Liver (tissue), 9 donors: ENCODE results near the gene RNU6-9. TPM values are rescaled to one million over a fixed set of nuclear protein-coding genes. Genes with fewer than 3 reads are reported as not detected.

Experiments used
- DNase-seq: peaks from one replicate; pipeline ENCODE4 v3.0.0-alpha.2; 2017; ENCODE audit warnings: low spot score
- H3K27ac ChIP-seq, 2 donors: one replicate each; pipeline ENCODE4 v1.7.0; 2013; ENCODE audit warnings: inconsistent platforms in 2 of 2, low read length in 2 of 2, control low read depth in 1 of 2, low read depth in 1 of 2, mild to moderate bottlenecking in 1 of 2
- H3K27me3 ChIP-seq, 4 donors: one replicate each; pipeline versions ENCODE4 v1.6.1 to v1.7.0; 2013; ENCODE audit warnings: low read length in 3 of 4, inconsistent platforms in 1 of 4, mild to moderate bottlenecking in 1 of 4, moderate library complexity in 1 of 4; ENCODE audit not compliant: control insufficient read depth in 4 of 4, insufficient read depth in 4 of 4
- H3K36me3 ChIP-seq, 4 donors: one replicate each; pipeline versions ENCODE4 v1.6.1 to v1.7.0; 2013; ENCODE audit warnings: low read length in 3 of 4, mild to moderate bottlenecking in 3 of 4, low read depth in 1 of 4, moderate library complexity in 1 of 4; ENCODE audit not compliant: control insufficient read depth in 4 of 4, insufficient read depth in 3 of 4
- H3K4me1 ChIP-seq, 4 donors: one replicate each; pipeline versions ENCODE4 v1.6.1 to v1.7.0; 2013; ENCODE audit warnings: low read length in 3 of 4, mild to moderate bottlenecking in 3 of 4, moderate library complexity in 1 of 4; ENCODE audit not compliant: control insufficient read depth in 4 of 4, insufficient read depth in 4 of 4
- H3K4me3 ChIP-seq, 3 donors: one replicate each; pipeline versions ENCODE4 v1.6.1 to v1.7.0; 2013; ENCODE audit warnings: low read length in 3 of 3, control low read depth in 1 of 3, low read depth in 1 of 3, mild to moderate bottlenecking in 1 of 3
- H3K9ac ChIP-seq, 2 donors: one replicate each; pipeline ENCODE4 v1.7.0; 2013; ENCODE audit warnings: low read length in 2 of 2, mild to moderate bottlenecking in 2 of 2, moderate library complexity in 2 of 2, control low read depth in 1 of 2, low read depth in 1 of 2
- H3K9me3 ChIP-seq, 4 donors: one replicate each; pipeline versions ENCODE4 v1.6.1 to v1.7.0; 2013; ENCODE audit warnings: low read length in 3 of 4; ENCODE audit not compliant: control insufficient read depth in 4 of 4
- ATF3 ChIP-seq: IDR thresholded peaks from 2 replicates; pipeline ENCODE4 v1.6.1; 2016; ENCODE audit warnings: antibody characterized with exemption
- CTCF ChIP-seq: fragments of 150-350 bp; IDR thresholded peaks from 2 replicates; pipeline ENCODE4 v1.5.1; 2017; ENCODE audit warnings: improper control_type of control experiment, low read depth, low read length; ENCODE audit not compliant: missing input control
- FOXA1 ChIP-seq: IDR thresholded peaks from 2 replicates; pipeline ENCODE4 v1.6.1; 2016; ENCODE audit warnings: antibody characterized with exemption
- FOXA2 ChIP-seq: IDR thresholded peaks from 2 replicates; pipeline ENCODE4 v1.6.1; 2016; ENCODE audit warnings: antibody characterized with exemption
- HNF4A ChIP-seq, 2 donors: conservative IDR thresholded peaks; 2 replicates each; pipeline ENCODE4 v1.6.1; 2016; ENCODE audit warnings: antibody characterized with exemption in 2 of 2, mild to moderate bottlenecking in 2 of 2
- HNF4G ChIP-seq: IDR thresholded peaks from 2 replicates; pipeline ENCODE4 v1.6.1; 2016; ENCODE audit warnings: antibody characterized with exemption
- JUND ChIP-seq, 2 donors: IDR thresholded peaks; 2 replicates each; pipeline ENCODE4 v1.6.1; 2016; ENCODE audit warnings: antibody characterized with exemption in 2 of 2
- NR2F2 ChIP-seq: IDR thresholded peaks from 2 replicates; pipeline ENCODE4 v1.6.1; 2016; ENCODE audit warnings: antibody characterized with exemption
- RAD21 ChIP-seq, 2 donors: IDR thresholded peaks; 2 replicates each; pipeline ENCODE4 v1.6.1; 2016; ENCODE audit warnings: antibody characterized with exemption in 2 of 2, mild to moderate bottlenecking in 2 of 2
- RXRA ChIP-seq, 2 donors: IDR thresholded peaks; 2 replicates each; pipeline ENCODE4 v1.6.1; 2017 to 2018; ENCODE audit warnings: antibody characterized with exemption in 2 of 2, mild to moderate bottlenecking in 1 of 2
- TAF1 ChIP-seq: conservative IDR thresholded peaks from 2 replicates; pipeline ENCODE4 v1.6.1; 2016; ENCODE audit warnings: antibody characterized with exemption, mild to moderate bottlenecking
- ZBTB33 ChIP-seq: IDR thresholded peaks from 2 replicates; pipeline ENCODE4 v1.6.1; 2016; ENCODE audit warnings: antibody characterized with exemption
- WGBS: extraction: QIAGEN DNeasy Blood & Tissue Kit; methylation state at CpG from one replicate; pipeline ENCODE4 v1.1.7; 2013; 5-methylcytosine and 5-hydroxymethylcytosine counted together
- polyA plus RNA-seq, 2 donors: library from polyadenylated mRNA; stranded (reverse) in 1 of 2; unstranded in 1 of 2; fragments of 200-250 nt in 1 of 2; fragments of >200 nt in 1 of 2; fragmentation: Nextera tagmentation in 1 of 2; extraction: Ambion mirVana in 1 of 2; gene quantifications; one replicate each; pipeline versions ENCODE4 v1.2.1 to v1.2.3, GENCODE V29; 2013 to 2015
- total RNA-seq, 2 donors: library from RNA; depleted of rRNA; stranded (reverse); fragments of >200 nt; gene quantifications; one replicate each; pipeline ENCODE4 v1.2.3, GENCODE V29; 2014
- donor health status: healthy.
- donor health status: healthy.
- donor health status: healthy.
- donor health status: healthy.
- donor health status: healthy.

The RNU6-9 gene
- total and polyA plus RNA-seq, 4 donors: not detected

- WGBS: 77% methylated on average over 9 of the region's 9 CpGs
- H3K36me3 ChIP-seq: no peaks in the 10 kb centered on the region
- no peak overlapping the region for H3K4me3 ChIP-seq
- peaks cover 0 to 1% (median 0%) of the 10 kb centered on the region in 4 donors for H3K9me3 ChIP-seq
- no peak for TF ChIP-seq RXRA (IDR thresholded peaks at IDR 0.05)
- no peak for TF ChIP-seq TAF1
- no peak for TF ChIP-seq HNF4G
- no peak for TF ChIP-seq JUND (IDR thresholded peaks at IDR 0.05)
- no peak for TF ChIP-seq ATF3
- no peak for TF ChIP-seq ZBTB33
- no peak for TF ChIP-seq CTCF
- no peak for TF ChIP-seq HNF4A (conservative IDR thresholded peaks at IDR 0.05)
- TF ChIP-seq FOXA2: no peak
- no peak for TF ChIP-seq RAD21 (IDR thresholded peaks at IDR 0.05)
- H3K4me1 ChIP-seq: peaks cover 0 to 14% (median 8%) of the 10 kb centered on the region in 4 donors
- no peak overlapping the region for H3K27ac ChIP-seq
- DNase-seq: no peak
- H3K27me3 ChIP-seq: no peaks in the 10 kb centered on the region
- no peak overlapping the region for H3K9ac ChIP-seq
Measured at GRCh38 chr19:858284-858683, 35.0 kb upstream of the RNU6-9 start.

GRCh38 chr19:858868-859843, 34.1 kb upstream of the RNU6-9 start, which contains the start of gene CFD:
Gene CFD (plus strand): TSS chr19:859664. CDS start chr19:859690, 26 bp downstream.
- no peak within 1 kb of the TSS for H3K9ac ChIP-seq
- peaks cover 0 to 1% (median 0%) of the 10 kb centered on the region in 4 donors for H3K9me3 ChIP-seq
- H3K4me1 ChIP-seq: peaks cover 0 to 20% (median 11%) of the 10 kb centered on the region in 4 donors
- 42% methylated on average over 24 of the region's 24 CpGs for WGBS
- H3K27ac ChIP-seq: no peak within 1 kb of the TSS
- no peaks in the 10 kb centered on the region for H3K27me3 ChIP-seq
- no peak for TF ChIP-seq TAF1
- TF ChIP-seq FOXA1: no peak
- no peak for TF ChIP-seq NR2F2
- TF ChIP-seq HNF4G: no peak
- H3K36me3 ChIP-seq: no peaks in the 10 kb centered on the region
- peak within 1 kb of the TSS in 1 of 3 donors; percentile 36 for H3K4me3 ChIP-seq
- no peak for DNase-seq
